Parathyroid adenoma (tissue), 2 donors: ENCODE measurements around the gene C1orf52.

Source experiments
- H2AFZ ChIP-seq: fragments of 300-600 bp; sonication (generic); one replicate; pipeline ENCODE4 v1.7.0; 2017; ENCODE audit warnings: antibody characterized with exemption, mild to moderate bottlenecking
- H3K27ac ChIP-seq: fragments of 300-600 bp; sonication (generic); one replicate; pipeline ENCODE4 v1.7.0; 2017
- H3K27me3 ChIP-seq: fragments of 300-600 bp; sonication (generic); one replicate; pipeline ENCODE4 v1.7.0; 2017; ENCODE audit warnings: low read length; ENCODE audit not compliant: control insufficient read depth, insufficient read depth
- H3K36me3 ChIP-seq: fragments of 300-600 bp; sonication (generic); one replicate; pipeline ENCODE4 v1.7.0; 2017; ENCODE audit warnings: low read length; ENCODE audit not compliant: control insufficient read depth, insufficient read depth
- H3K4me1 ChIP-seq: fragments of 300-600 bp; sonication (generic); one replicate; pipeline ENCODE4 v1.7.0; 2017; ENCODE audit warnings: control low read depth
- H3K4me2 ChIP-seq: fragments of 300-600 bp; sonication (generic); one replicate; pipeline ENCODE4 v1.7.0; 2017; ENCODE audit warnings: low read length
- H3K4me3 ChIP-seq: fragments of 300-600 bp; sonication (generic); one replicate; pipeline ENCODE4 v1.7.0; 2017; ENCODE audit warnings: low read depth, low read length
- H3K79me2 ChIP-seq: fragments of 300-600 bp; sonication (generic); one replicate; pipeline ENCODE4 v1.7.0; 2017; ENCODE audit warnings: control low read depth
- H3K9ac ChIP-seq: fragments of 300-600 bp; sonication (generic); one replicate; pipeline ENCODE4 v1.7.0; 2017; ENCODE audit warnings: mild to moderate bottlenecking
- H3K9me3 ChIP-seq: fragments of 300-600 bp; sonication (generic); one replicate; pipeline ENCODE4 v1.7.0; 2017; ENCODE audit warnings: low read length; ENCODE audit not compliant: control insufficient read depth
- CTCF ChIP-seq: fragments of 300-600 bp; sonication (generic); IDR thresholded peaks from one replicate; pipeline ENCODE4 v1.7.0; 2017; ENCODE audit warnings: antibody characterized with exemption, mild to moderate bottlenecking
- donor health status: primary hyperparathyroidism.

Gene C1orf52

GRCh38 chr1:85303440-85304162, 44.1 kb upstream of the C1orf52 start:
- Histone ChIP-seq H3K79me2 (no peaks in the 10 kb centered on the region), H3K4me1 (no peaks in the 10 kb centered on the region), H3K9ac (no peak overlapping the region), H3K4me2 (no peak overlapping the region), H2AFZ (no peak overlapping the region), H3K36me3 (no peaks in the 10 kb centered on the region), H3K27me3 (no peaks in the 10 kb centered on the region), H3K9me3 (no peaks in the 10 kb centered on the region), H3K4me3 (no peak overlapping the region), H3K27ac (no peak overlapping the region)
- no peak for TF ChIP-seq CTCF

- Histone ChIP-seq H2AFZ (no peak overlapping the region), H3K9ac (no peak overlapping the region), H3K27me3 (no peaks in the 10 kb centered on the region), H3K27ac (no peak overlapping the region), H3K4me1 (no peaks in the 10 kb centered on the region), H3K9me3 (no peaks in the 10 kb centered on the region), H3K36me3 (no peaks in the 10 kb centered on the region), H3K4me2 (no peak overlapping the region), H3K4me3 (no peak overlapping the region), H3K79me2 (no peaks in the 10 kb centered on the region)
- no peak for TF ChIP-seq CTCF
Measured at GRCh38 chr1:85300140-85300539, 40.7 kb upstream of the C1orf52 start.

GRCh38 chr1:85297855-85298629, 38.6 kb upstream of the C1orf52 start:
- H3K4me3 ChIP-seq = no peak overlapping the region
- H3K27ac ChIP-seq = peak overlapping the region; percentile 47

GRCh38 chr1:85297538-85297854, 38.0 kb upstream of the C1orf52 start:
- no peak overlapping the region for H3K27ac ChIP-seq
- no peak overlapping the region for H2AFZ ChIP-seq
- H3K4me1 ChIP-seq = no peaks in the 10 kb centered on the region
- no peaks in the 10 kb centered on the region for H3K9me3 ChIP-seq
- no peak for TF ChIP-seq CTCF
- H3K79me2 ChIP-seq = no peaks in the 10 kb centered on the region
- H3K36me3 ChIP-seq = no peaks in the 10 kb centered on the region
- no peak overlapping the region for H3K4me3 ChIP-seq
- H3K9ac ChIP-seq = no peak overlapping the region
- H3K27me3 ChIP-seq = no peaks in the 10 kb centered on the region
- no peak overlapping the region for H3K4me2 ChIP-seq

More at GRCh38 chr1:85297855-85298629, 38.6 kb upstream of the C1orf52 start:
- Histone ChIP-seq H3K9ac (no peak overlapping the region), H3K9me3 (no peaks in the 10 kb centered on the region), H2AFZ (no peak overlapping the region), H3K36me3 (no peaks in the 10 kb centered on the region), H3K4me1 (no peaks in the 10 kb centered on the region), H3K4me2 (no peak overlapping the region), H3K79me2 (no peaks in the 10 kb centered on the region), H3K27me3 (no peaks in the 10 kb centered on the region)
- no peak for TF ChIP-seq CTCF
